Activated CD8-positive, alpha-beta memory T cell treated with anti-CD3 and anti-CD28 coated beads for 48 hours (primary cell): ENCODE measurements around the gene S100A13.
"Not testable (repeated sequence)": the region's sequence is repeated elsewhere in the genome, so short reads cannot be mapped to it uniquely, and the experiment has no call there.

ENCODE experiments used
- DNase-seq, 3 experiments: peaks; one replicate each; pipeline ENCODE4 v3.0.0-alpha.2; 2020; ENCODE audit warnings: low read depth in 2 of 3, low spot score in 2 of 3

S100A13 gene

DNA sequence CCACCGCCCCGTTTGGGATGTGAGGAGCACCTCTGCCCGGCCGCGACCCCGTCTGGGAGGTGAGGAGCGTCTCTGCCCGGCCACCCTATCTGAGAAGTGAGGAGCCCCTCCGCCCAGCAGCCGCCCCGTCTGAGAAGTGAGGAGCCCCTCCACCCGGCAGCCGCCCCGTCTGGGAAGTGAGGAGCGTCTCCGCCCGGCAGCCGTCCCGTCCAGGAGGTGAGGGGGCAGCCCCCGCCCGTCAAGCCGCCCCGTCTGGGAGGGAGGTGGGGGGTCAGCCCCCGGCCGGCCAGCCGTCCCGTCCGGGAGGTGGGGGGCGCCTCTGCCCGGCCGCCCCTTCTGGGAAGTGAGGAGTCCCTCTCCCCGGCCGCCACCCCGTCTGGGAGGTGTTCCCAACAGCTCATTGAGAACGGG lies 52.2 kb downstream of the S100A13 start:
- DNase-seq: not testable (repeated sequence)

DNA sequence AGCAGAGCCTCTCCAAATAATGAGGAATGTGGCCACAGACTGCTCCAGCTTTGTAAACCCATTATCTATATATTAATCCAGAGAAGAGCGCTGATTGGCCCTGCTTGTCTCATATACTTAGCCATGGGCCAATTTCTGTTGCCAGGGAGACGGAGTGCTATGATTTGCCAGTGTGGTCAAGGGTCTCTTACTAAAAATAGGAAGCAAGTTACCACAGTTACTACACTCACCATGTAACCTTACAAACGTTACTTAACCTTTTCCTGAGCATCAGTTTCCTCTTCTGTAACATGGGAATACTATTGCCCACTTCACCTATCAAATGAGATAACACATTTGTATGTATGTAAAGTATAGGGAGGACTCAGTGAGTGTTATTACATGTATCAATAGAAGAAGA lies 54.0 kb downstream of the S100A13 start:
- DNase-seq: no peak

- peak in 1 of 3 experiments; percentile 38 for DNase-seq
These were observed 54.7 kb downstream of the S100A13 start for GRCh38 chr1:153572569-153573015.

DNA sequence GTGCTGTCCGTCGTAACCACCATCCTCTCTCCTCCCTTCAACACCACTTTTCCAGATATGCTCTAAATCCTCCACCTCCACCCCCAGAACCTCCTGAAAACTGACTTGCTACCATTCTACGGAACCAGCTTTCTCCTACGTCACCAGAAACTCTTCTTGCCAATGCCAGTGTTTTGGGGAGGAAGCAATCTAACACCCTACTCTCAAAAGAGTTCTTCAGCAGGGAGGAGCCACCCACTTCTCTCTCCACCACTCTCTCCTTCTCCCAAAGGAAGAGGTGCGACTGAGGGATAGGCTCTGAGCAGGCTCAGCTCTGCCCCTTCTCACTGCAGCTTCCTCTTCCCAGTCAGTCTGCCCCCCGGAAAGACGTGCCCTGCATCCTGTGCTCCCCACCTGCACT lies 55.6 kb downstream of the S100A13 start:
- no peak for DNase-seq

- no peak for DNase-seq
These were observed 56.4 kb downstream of the S100A13 start for GRCh38 chr1:153570874-153571273.

GRCh38 chr1:153569465-153569864 lies 57.8 kb downstream of the S100A13 start:
- no peak for DNase-seq
